ENCODE data around the gene BCL11A. TPM values are rescaled to one million over a fixed set of nuclear protein-coding genes. Genes with fewer than 3 reads are reported as not detected.

Gene BCL11A
- total RNA-seq, 4 donors from 2014 or later, result 4.6 to 12.8 (median 9.0) TPM

DNA sequence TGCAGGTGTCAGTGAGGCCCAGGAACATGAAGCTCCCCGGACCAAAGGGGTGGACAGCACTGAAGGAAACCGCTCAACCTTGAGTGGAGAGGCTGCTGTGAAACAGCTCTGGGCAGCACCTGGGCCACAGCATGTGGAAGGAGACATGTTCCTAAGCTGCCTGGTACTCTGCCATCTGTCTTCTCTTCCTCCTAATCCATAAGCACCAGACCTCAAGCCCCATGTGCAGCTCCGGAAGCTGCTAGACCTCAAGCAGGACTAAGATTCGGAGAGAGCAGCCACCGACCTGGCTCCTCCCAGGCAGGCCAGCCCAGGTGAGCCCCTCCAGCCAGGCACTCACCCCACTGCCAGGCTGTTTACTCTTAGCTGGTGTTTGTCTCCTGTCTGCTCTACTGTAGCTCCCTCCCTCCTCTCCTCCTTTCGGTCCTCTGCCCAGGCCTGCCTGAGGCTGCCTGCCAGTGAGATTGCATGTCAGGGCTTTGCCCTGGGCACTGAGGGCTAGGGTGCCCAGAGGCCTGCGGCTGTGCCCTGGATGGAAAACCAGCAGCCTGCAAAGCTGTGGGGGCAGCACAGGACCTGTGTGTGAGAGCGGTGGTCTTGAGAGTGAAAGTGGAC, 53.7 kb downstream of the BCL11A start:
- TF ChIP-seq POLR2A (IDR thresholded peaks at IDR 0.05), result no peak
- TF ChIP-seq, protein P1, sequence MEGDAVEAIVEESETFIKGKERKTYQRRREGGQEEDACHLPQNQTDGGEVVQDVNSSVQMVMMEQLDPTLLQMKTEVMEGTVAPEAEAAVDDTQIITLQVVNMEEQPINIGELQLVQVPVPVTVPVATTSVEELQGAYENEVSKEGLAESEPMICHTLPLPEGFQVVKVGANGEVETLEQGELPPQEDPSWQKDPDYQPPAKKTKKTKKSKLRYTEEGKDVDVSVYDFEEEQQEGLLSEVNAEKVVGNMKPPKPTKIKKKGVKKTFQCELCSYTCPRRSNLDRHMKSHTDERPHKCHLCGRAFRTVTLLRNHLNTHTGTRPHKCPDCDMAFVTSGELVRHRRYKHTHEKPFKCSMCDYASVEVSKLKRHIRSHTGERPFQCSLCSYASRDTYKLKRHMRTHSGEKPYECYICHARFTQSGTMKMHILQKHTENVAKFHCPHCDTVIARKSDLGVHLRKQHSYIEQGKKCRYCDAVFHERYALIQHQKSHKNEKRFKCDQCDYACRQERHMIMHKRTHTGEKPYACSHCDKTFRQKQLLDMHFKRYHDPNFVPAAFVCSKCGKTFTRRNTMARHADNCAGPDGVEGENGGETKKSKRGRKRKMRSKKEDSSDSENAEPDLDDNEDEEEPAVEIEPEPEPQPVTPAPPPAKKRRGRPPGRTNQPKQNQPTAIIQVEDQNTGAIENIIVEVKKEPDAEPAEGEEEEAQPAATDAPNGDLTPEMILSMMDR (IDR thresholded peaks at IDR 0.05), result no peak
- Histone ChIP-seq H3K27ac (no peak overlapping the region), H3K9me3 (no peaks in the 10 kb centered on the region), H3K27me3 (no peaks in the 10 kb centered on the region), H3K4me1 (no peaks in the 10 kb centered on the region), H3K36me3 (no peaks in the 10 kb centered on the region), H3K4me3 (replicated peaks in 1 of 3) (no peak overlapping the region)
- intact Hi-C loops (cut with DNase I), result no loop called here
- 96 to 97% methylated on average over 7 to 8 of the region's 8 CpGs for WGBS, 2 donors
- DNase-seq, result no peak

DNA sequence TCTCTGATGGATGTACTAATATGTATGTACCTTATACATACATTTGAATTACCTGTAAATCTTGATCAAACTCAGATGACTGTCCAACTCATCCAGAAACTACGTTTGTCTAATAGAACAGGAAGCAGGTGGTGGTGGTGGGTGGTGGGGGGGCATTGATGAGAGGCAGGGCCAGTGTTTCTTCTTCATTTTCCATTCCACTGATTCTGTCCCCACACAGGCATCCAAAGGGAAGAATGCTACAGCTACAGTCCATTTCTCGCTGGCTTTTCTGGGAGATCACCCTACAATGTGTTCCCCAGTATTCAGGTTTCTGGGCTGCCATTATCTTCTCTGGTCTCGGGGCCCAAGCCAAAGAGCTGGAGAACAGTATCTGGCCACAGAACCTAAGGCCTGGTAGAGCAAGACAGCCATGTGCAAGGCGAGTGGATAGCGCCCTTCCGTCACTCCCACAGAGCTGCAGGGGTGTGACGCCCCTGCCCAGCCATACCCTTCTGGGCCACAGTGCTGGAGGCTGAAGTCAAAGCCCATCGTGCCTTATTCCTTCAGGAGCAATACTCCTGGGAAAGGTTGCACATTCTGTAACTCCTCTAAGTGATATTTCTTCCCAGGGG, 54.5 kb downstream of the BCL11A start:
- no peak overlapping the region for H3K4me3 ChIP-seq (replicated peaks in 1 of 3)
- intact Hi-C loops (cut with DNase I), result no loop called here
- no peaks in the 10 kb centered on the region for H3K9me3 ChIP-seq
- no peaks in the 10 kb centered on the region for H3K4me1 ChIP-seq
- H3K36me3 ChIP-seq, result no peaks in the 10 kb centered on the region
- no peaks in the 10 kb centered on the region for H3K27me3 ChIP-seq
- DNase-seq, result no peak
- no peak for TF ChIP-seq POLR2A (IDR thresholded peaks at IDR 0.05)
- TF ChIP-seq, protein P1 (IDR thresholded peaks at IDR 0.05), result no peak
- H3K27ac ChIP-seq, result no peak overlapping the region
- 96 to 98% methylated on average over 8 of the region's 8 CpGs for WGBS, 2 donors

DNA sequence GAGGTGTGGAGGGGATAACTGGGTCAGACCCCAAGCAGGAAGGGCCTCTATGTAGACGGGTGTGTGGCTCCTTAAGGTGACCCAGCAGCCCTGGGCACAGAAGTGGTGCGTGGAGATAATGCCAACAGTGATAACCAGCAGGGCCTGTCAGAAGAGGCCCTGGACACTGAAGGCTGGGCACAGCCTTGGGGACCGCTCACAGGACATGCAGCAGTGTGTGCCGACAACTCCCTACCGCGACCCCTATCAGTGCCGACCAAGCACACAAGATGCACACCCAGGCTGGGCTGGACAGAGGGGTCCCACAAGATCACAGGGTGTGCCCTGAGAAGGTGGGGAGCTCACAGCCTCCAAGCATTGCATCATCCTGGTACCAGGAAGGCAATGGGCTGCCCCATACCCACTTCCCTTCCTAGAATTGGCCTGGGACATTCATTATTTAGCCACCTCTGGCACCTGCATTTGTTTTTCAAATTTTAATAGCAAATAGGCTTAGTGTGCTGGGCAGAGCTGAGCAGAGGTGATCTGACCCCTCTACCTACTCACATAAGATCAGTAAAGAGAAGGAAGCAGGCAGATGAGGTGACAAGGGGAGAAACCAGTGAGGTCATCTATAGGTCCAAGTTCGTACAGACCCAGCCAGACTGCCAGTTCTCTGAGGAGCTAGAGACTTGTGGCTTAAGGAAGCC, 55.2 kb downstream of the BCL11A start:
- intact Hi-C loops (cut with DNase I), result no loop called here
- no peak for TF ChIP-seq POLR2A (IDR thresholded peaks at IDR 0.05)
- TF ChIP-seq, protein P1 (IDR thresholded peaks at IDR 0.05), result no peak
- WGBS, 2 donors, result 96 to 97% methylated on average over 3 to 6 of the region's 8 CpGs
- no peak overlapping the region for H3K27ac ChIP-seq
- no peaks in the 10 kb centered on the region for H3K36me3 ChIP-seq
- no peaks in the 10 kb centered on the region for H3K4me1 ChIP-seq
- no peaks in the 10 kb centered on the region for H3K27me3 ChIP-seq
- no peak for DNase-seq
- no peak overlapping the region for H3K4me3 ChIP-seq (replicated peaks in 1 of 3)
- no peaks in the 10 kb centered on the region for H3K9me3 ChIP-seq

DNA sequence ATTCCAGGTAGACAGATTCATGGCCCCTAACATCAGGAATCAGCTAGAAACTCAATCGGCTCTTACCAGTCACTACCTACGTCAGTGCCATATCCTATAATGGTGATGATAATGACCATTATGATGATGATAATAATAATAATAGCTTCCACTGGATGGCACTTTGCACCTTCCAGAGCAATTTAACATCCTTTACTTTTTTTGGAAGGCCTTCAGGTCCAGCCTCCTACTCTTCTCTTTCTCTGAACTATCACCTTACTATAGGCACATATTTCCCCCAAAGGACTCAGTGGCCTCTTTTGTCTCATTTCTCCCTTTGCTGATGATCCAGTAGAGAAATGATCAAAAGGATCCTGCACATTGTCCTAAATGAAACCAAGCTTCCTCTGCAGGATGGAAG, 56.0 kb downstream of the BCL11A start:
- intact Hi-C loops (cut with DNase I), result no loop called here
- Histone ChIP-seq H3K27me3 (no peaks in the 10 kb centered on the region), H3K9me3 (no peaks in the 10 kb centered on the region), H3K4me1 (no peaks in the 10 kb centered on the region), H3K4me3 (replicated peaks in 1 of 3) (no peak overlapping the region), H3K27ac (no peak overlapping the region), H3K36me3 (no peaks in the 10 kb centered on the region)
- no peak for DNase-seq
- WGBS, 2 donors, result 91 to 92% methylated on average over 2 of the region's 2 CpGs
- TF ChIP-seq, protein P1 (IDR thresholded peaks at IDR 0.05), result no peak
- TF ChIP-seq POLR2A (IDR thresholded peaks at IDR 0.05), result no peak

DNA sequence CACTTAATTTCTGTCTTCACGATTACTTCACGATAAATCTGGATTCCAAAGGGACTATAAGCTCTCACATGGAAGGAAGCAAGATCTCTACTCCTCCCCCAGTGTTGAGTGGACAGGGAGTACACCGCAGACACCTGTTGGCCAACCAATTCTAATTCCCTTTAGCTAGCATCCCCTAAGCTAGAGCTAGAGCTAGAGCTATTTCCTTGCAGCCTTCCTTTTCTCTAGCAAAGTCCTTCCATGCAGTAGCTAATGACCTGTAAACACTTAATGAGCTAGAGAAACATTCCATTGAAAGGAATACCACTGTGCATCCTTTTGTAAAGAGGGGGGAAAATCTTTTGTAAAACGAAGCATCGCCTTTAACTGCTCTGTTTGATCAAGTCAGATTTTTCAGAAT, 56.5 kb downstream of the BCL11A start:
- intact Hi-C loops (cut with DNase I), result no loop called here
- Histone ChIP-seq H3K36me3 (no peaks in the 10 kb centered on the region), H3K4me3 (replicated peaks in 1 of 3) (no peak overlapping the region), H3K27ac (no peak overlapping the region), H3K27me3 (no peaks in the 10 kb centered on the region), H3K4me1 (no peaks in the 10 kb centered on the region), H3K9me3 (no peaks in the 10 kb centered on the region)
- DNase-seq, result no peak
- 83 to 88% methylated on average over 5 of the region's 5 CpGs for WGBS, 2 donors
- no peak for TF ChIP-seq POLR2A (IDR thresholded peaks at IDR 0.05)
- TF ChIP-seq, protein P1 (IDR thresholded peaks at IDR 0.05), result no peak
